Peyer's patch (tissue), 4 donors: ENCODE results near the gene TPSD1.

Experiments used
- POLR2A ChIP-seq, 2 donors: fragments of 450-650 bp; IDR thresholded peaks; one replicate each; pipeline ENCODE4 v1.5.1; 2017; ENCODE audit warnings: antibody characterized with exemption in 2 of 2, mild to moderate bottlenecking in 2 of 2, moderate library complexity in 2 of 2
- TF ChIP-seq, protein P1 (sequence below), 6 experiments: fragments of 450-650 bp in 4 of 6; fragments of 200-600 bp in 2 of 6; sonication (generic) in 1 of 6; IDR thresholded peaks; one replicate each; pipeline ENCODE4 v1.5.1; 2017 to 2019; ENCODE audit warnings: antibody characterized with exemption in 6 of 6, mild to moderate bottlenecking in 3 of 6, moderate library complexity in 1 of 6

DNA sequence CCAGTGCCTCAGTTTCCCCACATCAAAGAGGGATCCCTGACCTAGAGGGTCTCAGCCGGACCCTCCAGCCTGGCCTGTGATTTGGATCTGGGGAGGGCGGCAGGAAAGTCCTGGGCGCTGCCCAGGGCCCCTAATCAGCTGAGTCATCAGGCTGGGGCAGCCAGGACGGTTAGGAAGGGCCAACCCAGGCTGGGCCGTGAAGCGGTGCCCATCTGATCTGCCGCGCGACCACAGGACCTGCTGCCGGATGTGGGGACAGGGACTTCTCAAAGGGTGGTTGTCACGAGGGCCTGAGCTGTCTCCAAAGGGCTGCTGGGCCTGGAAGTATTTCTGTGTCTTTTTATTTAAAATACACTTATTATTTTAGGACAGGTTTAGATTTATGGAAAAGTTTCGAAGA, 11.0 kb upstream of the TPSD1 start:
- TF ChIP-seq, protein P1, sequence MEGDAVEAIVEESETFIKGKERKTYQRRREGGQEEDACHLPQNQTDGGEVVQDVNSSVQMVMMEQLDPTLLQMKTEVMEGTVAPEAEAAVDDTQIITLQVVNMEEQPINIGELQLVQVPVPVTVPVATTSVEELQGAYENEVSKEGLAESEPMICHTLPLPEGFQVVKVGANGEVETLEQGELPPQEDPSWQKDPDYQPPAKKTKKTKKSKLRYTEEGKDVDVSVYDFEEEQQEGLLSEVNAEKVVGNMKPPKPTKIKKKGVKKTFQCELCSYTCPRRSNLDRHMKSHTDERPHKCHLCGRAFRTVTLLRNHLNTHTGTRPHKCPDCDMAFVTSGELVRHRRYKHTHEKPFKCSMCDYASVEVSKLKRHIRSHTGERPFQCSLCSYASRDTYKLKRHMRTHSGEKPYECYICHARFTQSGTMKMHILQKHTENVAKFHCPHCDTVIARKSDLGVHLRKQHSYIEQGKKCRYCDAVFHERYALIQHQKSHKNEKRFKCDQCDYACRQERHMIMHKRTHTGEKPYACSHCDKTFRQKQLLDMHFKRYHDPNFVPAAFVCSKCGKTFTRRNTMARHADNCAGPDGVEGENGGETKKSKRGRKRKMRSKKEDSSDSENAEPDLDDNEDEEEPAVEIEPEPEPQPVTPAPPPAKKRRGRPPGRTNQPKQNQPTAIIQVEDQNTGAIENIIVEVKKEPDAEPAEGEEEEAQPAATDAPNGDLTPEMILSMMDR (IDR thresholded peaks at IDR 0.05) = no peak
- no peak for TF ChIP-seq POLR2A (IDR thresholded peaks at IDR 0.05)
